ENCODE data around the gene SLC24A4. TPM values are rescaled to one million over a fixed set of nuclear protein-coding genes. Genes with fewer than 3 reads are reported as not detected.

Gene SLC24A4
- total and polyA plus RNA-seq, 12 donors: 0.08 to 0.74 (median 0.24) TPM

GRCh38 chr14:92353447-92353846 is 30.5 kb downstream of the SLC24A4 start:
- H3K9me3 ChIP-seq: no peaks in the 10 kb centered on the region
- H3K27ac ChIP-seq: no peak overlapping the region
- no peaks in the 10 kb centered on the region for H3K4me1 ChIP-seq
- 68 to 71% methylated on average over 3 of the region's 3 CpGs for WGBS, 2 donors
- intact Hi-C loops (cut with DNase I): no loop called here
- no peak for ATAC-seq
- H3K4me3 ChIP-seq: no peak overlapping the region
- DNase-seq: no peak
- peaks cover 0 to 30% (median 7%) of the 10 kb centered on the region in 7 donors for H3K27me3 ChIP-seq
- H3K36me3 ChIP-seq: no peaks in the 10 kb centered on the region
- TF ChIP-seq, protein P1, sequence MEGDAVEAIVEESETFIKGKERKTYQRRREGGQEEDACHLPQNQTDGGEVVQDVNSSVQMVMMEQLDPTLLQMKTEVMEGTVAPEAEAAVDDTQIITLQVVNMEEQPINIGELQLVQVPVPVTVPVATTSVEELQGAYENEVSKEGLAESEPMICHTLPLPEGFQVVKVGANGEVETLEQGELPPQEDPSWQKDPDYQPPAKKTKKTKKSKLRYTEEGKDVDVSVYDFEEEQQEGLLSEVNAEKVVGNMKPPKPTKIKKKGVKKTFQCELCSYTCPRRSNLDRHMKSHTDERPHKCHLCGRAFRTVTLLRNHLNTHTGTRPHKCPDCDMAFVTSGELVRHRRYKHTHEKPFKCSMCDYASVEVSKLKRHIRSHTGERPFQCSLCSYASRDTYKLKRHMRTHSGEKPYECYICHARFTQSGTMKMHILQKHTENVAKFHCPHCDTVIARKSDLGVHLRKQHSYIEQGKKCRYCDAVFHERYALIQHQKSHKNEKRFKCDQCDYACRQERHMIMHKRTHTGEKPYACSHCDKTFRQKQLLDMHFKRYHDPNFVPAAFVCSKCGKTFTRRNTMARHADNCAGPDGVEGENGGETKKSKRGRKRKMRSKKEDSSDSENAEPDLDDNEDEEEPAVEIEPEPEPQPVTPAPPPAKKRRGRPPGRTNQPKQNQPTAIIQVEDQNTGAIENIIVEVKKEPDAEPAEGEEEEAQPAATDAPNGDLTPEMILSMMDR (IDR thresholded peaks at IDR 0.05): no peak

- 18 to 21% methylated on average over 3 of the region's 3 CpGs for WGBS, 2 donors
- Histone ChIP-seq H3K9me3 (no peaks in the 10 kb centered on the region), H3K27ac (no peak overlapping the region), H3K4me1 (no peaks in the 10 kb centered on the region), H3K4me3 (no peak overlapping the region), H3K27me3 (peaks cover 0 to 27% (median 11%) of the 10 kb centered on the region in 7 donors), H3K36me3 (no peaks in the 10 kb centered on the region)
- ATAC-seq (no peak), DNase-seq (no peak)
- TF ChIP-seq, protein P1 (IDR thresholded peaks at IDR 0.05): no peak
- intact Hi-C loops (cut with DNase I): no loop called here
Measured at GRCh38 chr14:92356677-92357076, 33.7 kb downstream of the SLC24A4 start.

DNA sequence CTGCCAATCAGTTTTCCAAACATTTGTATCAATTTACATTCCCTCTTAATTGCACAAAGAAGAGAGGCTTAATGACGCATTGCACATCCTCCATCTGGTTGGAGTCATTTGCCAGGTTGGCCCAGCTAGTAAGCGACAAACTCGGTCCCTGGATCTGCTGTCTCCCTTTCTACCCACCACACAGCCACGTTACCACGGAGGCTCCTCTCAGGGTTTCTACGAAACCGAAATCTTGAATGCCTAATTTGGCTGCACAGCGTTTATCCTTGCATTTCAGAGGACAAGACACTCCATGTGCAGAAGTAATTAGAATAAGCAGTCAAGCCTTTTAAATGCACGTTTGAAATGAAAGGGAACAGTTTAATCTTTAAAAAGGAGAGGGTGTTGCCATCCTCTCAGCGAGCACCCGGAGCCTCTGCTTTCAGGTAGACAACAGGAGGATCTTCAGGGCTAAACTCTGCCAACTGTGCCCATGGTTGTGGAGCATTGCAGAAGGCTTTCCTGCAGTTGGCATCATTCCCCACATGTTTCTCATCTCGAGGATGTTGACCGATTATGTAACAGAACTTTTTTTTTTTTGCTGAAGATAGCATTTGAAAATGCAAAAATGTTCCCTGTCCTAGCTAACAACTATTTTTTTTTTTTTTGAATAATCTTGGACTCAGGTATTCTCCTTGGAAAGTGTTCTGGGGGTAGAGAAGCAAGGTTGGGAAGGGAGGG is 37.8 kb downstream of the SLC24A4 start:
- Histone ChIP-seq H3K27me3 (peaks cover 0 to 48% (median 33%) of the 10 kb centered on the region in 7 donors), H3K9me3 (no peaks in the 10 kb centered on the region), H3K27ac (no peak overlapping the region), H3K4me1 (no peaks in the 10 kb centered on the region), H3K36me3 (no peaks in the 10 kb centered on the region), H3K4me3 (no peak overlapping the region)
- intact Hi-C loops (cut with DNase I): no loop called here
- DNase-seq (no peak), ATAC-seq (no peak)
- 69 to 79% methylated on average over 13 of the region's 13 CpGs for WGBS, 2 donors
- TF ChIP-seq, protein P1 (IDR thresholded peaks at IDR 0.05): no peak

- TF ChIP-seq, protein P1 (IDR thresholded peaks at IDR 0.05): no peak
- Histone ChIP-seq H3K36me3 (no peaks in the 10 kb centered on the region), H3K4me3 (no peak overlapping the region), H3K27me3 (peaks cover 0 to 57% (median 33%) of the 10 kb centered on the region in 7 donors), H3K4me1 (no peaks in the 10 kb centered on the region), H3K27ac (no peak overlapping the region), H3K9me3 (no peaks in the 10 kb centered on the region)
- DNase-seq (no peak), ATAC-seq (no peak)
- WGBS, 2 donors: 77 to 78% methylated on average over 14 of the region's 14 CpGs
- intact Hi-C loops (cut with DNase I): no loop called here
Measured at GRCh38 chr14:92362781-92363235, 39.8 kb downstream of the SLC24A4 start.

All from heart right ventricle (tissue), 16 donors.